IMR-90 (cell line): Measurements from ENCODE around the gene PUM2. TPM values are rescaled to one million over a fixed set of nuclear protein-coding genes. Genes with fewer than 3 reads are reported as not detected.

Experiments used
- ATAC-seq: fragments of 200-7000 bp; cut with Tn5 transposase; 2 replicates; pipeline ENCODE4 v1.9.1; 2020; ENCODE audit warnings: low read depth, mild to moderate bottlenecking, moderate library complexity
- BruUV-seq: library from RNA; stranded (reverse); fragments of 400-500 nt; replicated peaks from 2 replicates; lab custom pipeline; 2021; lab: Mats Ljungman, UMichigan
- CTCF ChIA-PET: fragments of 300-600 bp; formaldehyde crosslinking; extraction: SDS; loops from one replicate; lab custom pipeline; 2021; ENCODE audit warnings: antibody characterized with exemption; lab: Yijun Ruan, JAX
- POLR2A ChIA-PET: fragments of 300-600 bp; sonication (Branson Sonifier 250); formaldehyde crosslinking; loops from one replicate; lab custom pipeline; 2022; ENCODE audit warnings: antibody characterized with exemption; ENCODE audit not compliant: unreplicated experiment; lab: Charles Lee
- DNase-seq: peaks from one replicate; pipeline ENCODE4 v3.0.0; 2013
- H2AFZ ChIP-seq: replicated peaks from 2 replicates; pipeline ENCODE3; 2013; ENCODE audit warnings: low read length, mild to moderate bottlenecking; ENCODE audit not compliant: poor library complexity
- H2AK5ac ChIP-seq: 2 replicates; pipeline ENCODE4 v1.6.1; 2013; ENCODE audit warnings: low read depth, low read length, inconsistent platforms
- H2AK9ac ChIP-seq: replicated peaks from 2 replicates; pipeline ENCODE3; 2013; ENCODE audit warnings: mild to moderate bottlenecking, low read depth, low read length, moderate library complexity; ENCODE audit not compliant: poor library complexity
- H2BK120ac ChIP-seq: 2 replicates; pipeline ENCODE4 v1.6.1; 2013; ENCODE audit warnings: low read depth, low read length, inconsistent platforms
- H2BK15ac ChIP-seq: 3 replicates; pipeline ENCODE4 v1.6.1; 2013; ENCODE audit warnings: low read depth, low read length, inconsistent platforms
- H2BK20ac ChIP-seq: 2 replicates; pipeline ENCODE4 v1.6.1; 2013; ENCODE audit warnings: low read depth, mild to moderate bottlenecking, inconsistent platforms, low read length, moderate library complexity
- H2BK5ac ChIP-seq: 2 replicates; pipeline ENCODE4 v1.6.1; 2013; ENCODE audit warnings: mild to moderate bottlenecking, low read depth, low read length, inconsistent platforms; ENCODE audit not compliant: poor library complexity, severe bottlenecking
- H3K14ac ChIP-seq: replicated peaks from 2 replicates; pipeline ENCODE4 v1.6.1; 2013; ENCODE audit warnings: low read depth, low read length, inconsistent platforms
- H3K18ac ChIP-seq: 2 replicates; pipeline ENCODE4 v1.6.1; 2013; ENCODE audit warnings: low read depth, low read length, control low read depth
- H3K23ac ChIP-seq: 2 replicates; pipeline ENCODE4 v1.6.1; 2013; ENCODE audit warnings: low read depth, low read length, inconsistent platforms
- H3K27ac ChIP-seq: 2 replicates; pipeline ENCODE4 v1.5.1; 2013; ENCODE audit warnings: mild to moderate bottlenecking, control low read depth, low read length; ENCODE audit not compliant: insufficient read depth
- H3K27me3 ChIP-seq: 2 replicates; pipeline ENCODE4 v1.6.1; 2013; ENCODE audit warnings: low read length; ENCODE audit not compliant: control insufficient read depth, insufficient read depth
- H3K36me3 ChIP-seq: 2 replicates; pipeline ENCODE4 v1.6.1; 2013; ENCODE audit warnings: low read length, mixed read lengths; ENCODE audit not compliant: control insufficient read depth, insufficient read depth
- H3K4ac ChIP-seq: 2 replicates; pipeline ENCODE4 v1.6.1; 2013; ENCODE audit warnings: low read depth, low read length, inconsistent platforms
- H3K4me1 ChIP-seq: 2 replicates; pipeline ENCODE4 v1.6.1; 2013; ENCODE audit warnings: low read length, mixed read lengths; ENCODE audit not compliant: control insufficient read depth, insufficient read depth
- H3K4me2 ChIP-seq: 2 replicates; pipeline ENCODE4 v1.6.1; 2013; ENCODE audit warnings: low read depth, mild to moderate bottlenecking, control low read depth, low read length, moderate library complexity
- H3K4me3 ChIP-seq: 2 replicates; pipeline ENCODE4 v1.5.1; 2013; ENCODE audit warnings: low read depth, mild to moderate bottlenecking, control low read depth, low read length, moderate library complexity; ENCODE audit not compliant: insufficient read depth
- H3K56ac ChIP-seq: 2 replicates; pipeline ENCODE4 v1.6.1; 2013; ENCODE audit warnings: low read length, inconsistent platforms; ENCODE audit not compliant: insufficient read depth; ENCODE audit errors: extremely low read depth
- H3K79me1 ChIP-seq, 2 experiments: 2 replicates each; pipeline ENCODE4 v1.6.1; 2013; ENCODE audit warnings: low read length in 2 of 2, inconsistent platforms in 1 of 2, low read depth in 1 of 2
- H3K9ac ChIP-seq: 2 replicates; pipeline ENCODE4 v1.6.1; 2013; ENCODE audit warnings: low read depth, low read length, control low read depth
- H3K9me1 ChIP-seq: 2 replicates; pipeline ENCODE4 v1.6.1; 2013; ENCODE audit warnings: low read length, inconsistent platforms; ENCODE audit not compliant: insufficient read depth
- H3K9me3 ChIP-seq: 2 replicates; pipeline ENCODE4 v1.6.1; 2013; ENCODE audit warnings: low read length; ENCODE audit not compliant: control insufficient read depth, insufficient read depth
- H4K20me1 ChIP-seq: 2 replicates; pipeline ENCODE4 v1.6.1; 2013; ENCODE audit warnings: low read length, inconsistent platforms; ENCODE audit not compliant: insufficient read depth
- H4K5ac ChIP-seq: 2 replicates; pipeline ENCODE4 v1.6.1; 2013; ENCODE audit warnings: mild to moderate bottlenecking, low read depth, low read length, control low read depth
- H4K8ac ChIP-seq, 2 experiments: 2 replicates each; pipeline ENCODE4 v1.6.1; 2013; ENCODE audit warnings: low read depth in 2 of 2, low read length in 2 of 2, control low read depth in 1 of 2, inconsistent platforms in 1 of 2
- H4K91ac ChIP-seq: 2 replicates; pipeline ENCODE4 v1.6.1; 2013; ENCODE audit warnings: low read depth, low read length, inconsistent platforms; ENCODE audit not compliant: insufficient read depth
- BHLHE40 ChIP-seq: fragments of 150-350 bp; IDR thresholded peaks from 2 replicates; pipeline ENCODE4 v1.6.1; 2016; ENCODE audit warnings: mild to moderate bottlenecking, low read depth, low read length
- FOS ChIP-seq: fragments of 150-350 bp; IDR thresholded peaks from 2 replicates; pipeline ENCODE4 v1.6.1; 2016; ENCODE audit warnings: low read depth, low read length
- MXI1 ChIP-seq: IDR thresholded peaks from 2 replicates; pipeline ENCODE4 v1.6.1; 2012; ENCODE audit warnings: low read depth, mild to moderate bottlenecking, low read length, moderate library complexity, borderline replicate concordance
- NFE2L2 ChIP-seq: fragments of 150-350 bp; IDR thresholded peaks from 2 replicates; pipeline ENCODE4 v1.6.1; 2016; ENCODE audit warnings: low read depth, mild to moderate bottlenecking, low read length
- RAD21 ChIP-seq: IDR thresholded peaks from 2 replicates; pipeline ENCODE4 v1.6.1; 2012; ENCODE audit warnings: low read length, improper control_type of control experiment
- RCOR1 ChIP-seq: IDR thresholded peaks from 2 replicates; pipeline ENCODE4 v1.6.1; 2012; ENCODE audit warnings: mild to moderate bottlenecking, low read length, improper control_type of control experiment; ENCODE audit not compliant: insufficient replicate concordance
- SMC3 ChIP-seq: fragments of 150-350 bp; IDR thresholded peaks from 2 replicates; pipeline ENCODE4 v1.6.1; 2016; ENCODE audit warnings: low read depth, mild to moderate bottlenecking, antibody characterized with exemption, low read length, moderate library complexity
- WGBS, 2 experiments: methylation state at CpG; one replicate each; pipeline versions ENCODE4 v1.1.5 to v1.1.7; 2013; ENCODE audit warnings: missing lambda C conversion rate in 2 of 2; ENCODE audit not compliant: insufficient read length in 1 of 2; ENCODE audit errors: extremely low coverage in 2 of 2; 5-methylcytosine and 5-hydroxymethylcytosine counted together
- dilution Hi-C: fragments of 300-500 bp; cut with HindIII; formaldehyde crosslinking; loops from one replicate; pipeline ENCODE4 v1.14.3; 2018; ENCODE audit warnings: low sequenced_read_pairs; ENCODE audit not compliant: unreplicated experiment
- in situ Hi-C: fragments of 300-500 bp; cut with MboI; formaldehyde crosslinking; loops from 3 replicates; pipeline ENCODE4 v1.14.3; 2019; ENCODE audit warnings: low sequenced_read_pairs, inconsistent platforms, mixed read lengths
- intact Hi-C: fragments of 100-400 bp; cut with micrococcal nuclease; formaldehyde crosslinking; loops from 2 replicates; pipeline ENCODE4 v1.10.0; 2022
- polyA plus RNA-seq, 3 experiments: library from polyadenylated mRNA; depleted of rRNA; stranded (reverse); fragments of >200 nt; gene quantifications; 2 replicates each; pipeline ENCODE4 v1.2.3, GENCODE V29; 2012; ENCODE audit warnings: low replicate concordance in 1 of 3
- total RNA-seq: library from RNA; depleted of rRNA; stranded (reverse); fragments of >200 nt; gene quantifications from 2 replicates; pipeline ENCODE4 v1.2.3, GENCODE V29; 2012
- TF ChIP-seq, protein P1 (sequence below): conservative IDR thresholded peaks from 2 replicates; pipeline ENCODE4 v1.5.1; 2012; ENCODE audit warnings: mild to moderate bottlenecking, low read depth, low read length, improper control_type of control experiment
- TF ChIP-seq, protein P2 (sequence below): fragments of 150-350 bp; IDR thresholded peaks from 2 replicates; pipeline ENCODE4 v1.6.1; 2016; ENCODE audit warnings: low read depth, mild to moderate bottlenecking, low read length, moderate library complexity, borderline replicate concordance

PUM2 gene
- total and polyA plus RNA-seq, 2 of the 4 experiments (the other 2 are of a cell fraction), result 18.8 to 38.4 TPM

DNA sequence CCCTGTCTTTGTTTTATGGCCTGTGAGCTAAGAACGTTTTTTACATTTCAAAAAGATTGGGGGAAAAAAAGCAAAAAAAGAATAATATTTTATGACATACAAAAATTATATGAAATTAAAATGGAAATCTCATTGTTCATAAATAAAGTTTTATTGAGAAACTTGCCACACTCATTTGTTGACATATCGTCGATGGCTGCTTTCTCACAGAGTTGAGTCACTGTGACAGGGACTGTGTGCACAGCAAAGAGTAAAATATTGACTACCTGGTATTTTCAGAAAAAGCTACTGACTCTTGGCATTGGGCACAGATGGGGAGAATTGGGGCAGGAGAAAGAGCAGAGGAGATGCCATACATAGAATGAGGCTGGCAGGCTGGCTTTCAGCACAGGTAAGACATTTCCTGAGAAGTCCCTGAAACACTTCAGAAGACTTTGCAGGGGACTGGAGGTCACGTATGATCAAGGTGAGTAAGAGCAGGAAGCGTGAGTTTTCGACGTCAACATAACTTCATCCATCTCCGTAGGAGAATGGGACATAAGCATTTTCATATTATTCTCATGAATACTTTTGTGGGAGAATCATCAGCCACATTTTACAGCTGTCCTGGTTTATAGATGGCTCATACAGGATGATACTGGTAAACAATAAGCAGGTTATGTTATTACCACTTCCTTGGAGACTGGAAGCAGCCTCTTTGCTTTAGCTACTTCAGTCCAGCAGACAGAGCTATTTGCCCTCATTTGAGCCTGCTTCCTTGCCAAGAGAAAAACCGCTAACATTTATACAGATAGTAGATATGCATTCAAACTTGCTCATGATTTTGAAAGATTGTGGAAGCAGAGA, 32.5 kb upstream of the PUM2 start:
- H3K9me3 ChIP-seq, result no peaks in the 10 kb centered on the region
- H2BK120ac ChIP-seq, result 0 out of 2 replicates have a peak overlapping the region, but pooled peaks have one; percentile 0
- H2AK9ac ChIP-seq, result no peak overlapping the region
- H3K79me1 ChIP-seq, result no peaks in the 10 kb centered on the region
- no peak overlapping the region for H3K9ac ChIP-seq
- no peak overlapping the region for H2BK20ac ChIP-seq
- no peak overlapping the region for H2BK5ac ChIP-seq
- 0 out of 2 replicates have a peak overlapping the region, but pooled peaks have one; percentile 21 for H3K14ac ChIP-seq
- no peak overlapping the region for H3K56ac ChIP-seq
- H3K27me3 ChIP-seq, result peaks cover 5% of the 10 kb centered on the region
- H4K20me1 ChIP-seq, result no peaks in the 10 kb centered on the region
- peak overlapping the region; percentile 41; the same call in 1 of the 2 replicates for H3K4me2 ChIP-seq
- no TSS peak for BruUV-seq
- ChIA-PET POLR2A (interaction anchor here (1.4 kb wide), 1 partner anchor 41 kb away, joined by 4 read pairs; no protein-coding TSS in a partner anchor), CTCF (interaction anchor here (0.6 to 1.9 kb wide), 8 partner anchors 13 to 268 kb away, joined by 3 to 8 read pairs (median 3); no protein-coding TSS in a partner anchor)
- TF ChIP-seq NFE2L2 (no peak), FOS (peak; percentile 29; the same call in 1 of the 2 replicates), MXI1 (no peak), RAD21 (peak; percentile 33; the same call in 1 of the 2 replicates), SMC3 (peak; percentile 20; the same call in 1 of the 2 replicates), BHLHE40 (0 out of 2 replicates have a peak, but pooled peaks have one; percentile 18), RCOR1 (peak; percentile 16)
- TF ChIP-seq, protein P1, sequence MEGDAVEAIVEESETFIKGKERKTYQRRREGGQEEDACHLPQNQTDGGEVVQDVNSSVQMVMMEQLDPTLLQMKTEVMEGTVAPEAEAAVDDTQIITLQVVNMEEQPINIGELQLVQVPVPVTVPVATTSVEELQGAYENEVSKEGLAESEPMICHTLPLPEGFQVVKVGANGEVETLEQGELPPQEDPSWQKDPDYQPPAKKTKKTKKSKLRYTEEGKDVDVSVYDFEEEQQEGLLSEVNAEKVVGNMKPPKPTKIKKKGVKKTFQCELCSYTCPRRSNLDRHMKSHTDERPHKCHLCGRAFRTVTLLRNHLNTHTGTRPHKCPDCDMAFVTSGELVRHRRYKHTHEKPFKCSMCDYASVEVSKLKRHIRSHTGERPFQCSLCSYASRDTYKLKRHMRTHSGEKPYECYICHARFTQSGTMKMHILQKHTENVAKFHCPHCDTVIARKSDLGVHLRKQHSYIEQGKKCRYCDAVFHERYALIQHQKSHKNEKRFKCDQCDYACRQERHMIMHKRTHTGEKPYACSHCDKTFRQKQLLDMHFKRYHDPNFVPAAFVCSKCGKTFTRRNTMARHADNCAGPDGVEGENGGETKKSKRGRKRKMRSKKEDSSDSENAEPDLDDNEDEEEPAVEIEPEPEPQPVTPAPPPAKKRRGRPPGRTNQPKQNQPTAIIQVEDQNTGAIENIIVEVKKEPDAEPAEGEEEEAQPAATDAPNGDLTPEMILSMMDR, result peak; percentile 30
- TF ChIP-seq, protein P2, sequence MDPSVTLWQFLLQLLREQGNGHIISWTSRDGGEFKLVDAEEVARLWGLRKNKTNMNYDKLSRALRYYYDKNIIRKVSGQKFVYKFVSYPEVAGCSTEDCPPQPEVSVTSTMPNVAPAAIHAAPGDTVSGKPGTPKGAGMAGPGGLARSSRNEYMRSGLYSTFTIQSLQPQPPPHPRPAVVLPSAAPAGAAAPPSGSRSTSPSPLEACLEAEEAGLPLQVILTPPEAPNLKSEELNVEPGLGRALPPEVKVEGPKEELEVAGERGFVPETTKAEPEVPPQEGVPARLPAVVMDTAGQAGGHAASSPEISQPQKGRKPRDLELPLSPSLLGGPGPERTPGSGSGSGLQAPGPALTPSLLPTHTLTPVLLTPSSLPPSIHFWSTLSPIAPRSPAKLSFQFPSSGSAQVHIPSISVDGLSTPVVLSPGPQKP, result no peak
- peak overlapping the region in 1 of 2 experiments; percentile 52; a peak in 1 of 4 replicates for H4K8ac ChIP-seq
- no peak overlapping the region for H3K23ac ChIP-seq
- intact Hi-C loops (no loop called here), dilution Hi-C loops (loop anchor here (25.0 kb wide), 1 partner anchor 254 kb away; no protein-coding TSS in a partner anchor), in situ Hi-C loops (no loop called here)
- no peak overlapping the region for H2AFZ ChIP-seq
- H2AK5ac ChIP-seq, result no peak overlapping the region
- WGBS, 2 experiments, result no CpG with 5 or more reads among the region's 9 CpGs
- no peak overlapping the region for H3K4me3 ChIP-seq
- H3K27ac ChIP-seq, result no peak overlapping the region
- DNase-seq (peak; percentile 92), ATAC-seq (peak; percentile 31)
- H3K4ac ChIP-seq, result no peak overlapping the region
- H3K4me1 ChIP-seq, result peaks cover 14% of the 10 kb centered on the region
- H4K91ac ChIP-seq, result no peak overlapping the region
- H3K9me1 ChIP-seq, result peaks cover 10% of the 10 kb centered on the region
- no peak overlapping the region for H2BK15ac ChIP-seq
- no peak overlapping the region for H4K5ac ChIP-seq
- H3K36me3 ChIP-seq, result no peaks in the 10 kb centered on the region
- no peak overlapping the region; the same call in 1 of the 2 replicates for H3K18ac ChIP-seq
